IMR-90 (cell line): ENCODE measurements around the gene ERC2. TPM values are rescaled to one million over a fixed set of nuclear protein-coding genes. Genes with fewer than 3 reads are reported as not detected.

Source experiments
- ATAC-seq: fragments of 200-7000 bp; cut with Tn5 transposase; 2 replicates; pipeline ENCODE4 v1.9.1; 2020; ENCODE audit warnings: low read depth, mild to moderate bottlenecking, moderate library complexity
- BruUV-seq: library from RNA; stranded (reverse); fragments of 400-500 nt; replicated peaks from 2 replicates; lab custom pipeline; 2021; lab: Mats Ljungman, UMichigan
- CTCF ChIA-PET: fragments of 300-600 bp; formaldehyde crosslinking; extraction: SDS; loops from one replicate; lab custom pipeline; 2021; ENCODE audit warnings: antibody characterized with exemption; lab: Yijun Ruan, JAX
- POLR2A ChIA-PET: fragments of 300-600 bp; sonication (Branson Sonifier 250); formaldehyde crosslinking; loops from one replicate; lab custom pipeline; 2022; ENCODE audit warnings: antibody characterized with exemption; ENCODE audit not compliant: unreplicated experiment; lab: Charles Lee
- DNase-seq: peaks from one replicate; pipeline ENCODE4 v3.0.0; 2013
- H2AFZ ChIP-seq: replicated peaks from 2 replicates; pipeline ENCODE3; 2013; ENCODE audit warnings: low read length, mild to moderate bottlenecking; ENCODE audit not compliant: poor library complexity
- H2AK5ac ChIP-seq: 2 replicates; pipeline ENCODE4 v1.6.1; 2013; ENCODE audit warnings: low read depth, low read length, inconsistent platforms
- H2AK9ac ChIP-seq: replicated peaks from 2 replicates; pipeline ENCODE3; 2013; ENCODE audit warnings: mild to moderate bottlenecking, low read depth, low read length, moderate library complexity; ENCODE audit not compliant: poor library complexity
- H2BK120ac ChIP-seq: 2 replicates; pipeline ENCODE4 v1.6.1; 2013; ENCODE audit warnings: low read depth, low read length, inconsistent platforms
- H2BK15ac ChIP-seq: 3 replicates; pipeline ENCODE4 v1.6.1; 2013; ENCODE audit warnings: low read depth, low read length, inconsistent platforms
- H2BK20ac ChIP-seq: 2 replicates; pipeline ENCODE4 v1.6.1; 2013; ENCODE audit warnings: low read depth, mild to moderate bottlenecking, inconsistent platforms, low read length, moderate library complexity
- H2BK5ac ChIP-seq: 2 replicates; pipeline ENCODE4 v1.6.1; 2013; ENCODE audit warnings: mild to moderate bottlenecking, low read depth, low read length, inconsistent platforms; ENCODE audit not compliant: poor library complexity, severe bottlenecking
- H3K14ac ChIP-seq: replicated peaks from 2 replicates; pipeline ENCODE4 v1.6.1; 2013; ENCODE audit warnings: low read depth, low read length, inconsistent platforms
- H3K18ac ChIP-seq: 2 replicates; pipeline ENCODE4 v1.6.1; 2013; ENCODE audit warnings: low read depth, low read length, control low read depth
- H3K23ac ChIP-seq: 2 replicates; pipeline ENCODE4 v1.6.1; 2013; ENCODE audit warnings: low read depth, low read length, inconsistent platforms
- H3K27ac ChIP-seq: 2 replicates; pipeline ENCODE4 v1.5.1; 2013; ENCODE audit warnings: mild to moderate bottlenecking, control low read depth, low read length; ENCODE audit not compliant: insufficient read depth
- H3K27me3 ChIP-seq: 2 replicates; pipeline ENCODE4 v1.6.1; 2013; ENCODE audit warnings: low read length; ENCODE audit not compliant: control insufficient read depth, insufficient read depth
- H3K36me3 ChIP-seq: 2 replicates; pipeline ENCODE4 v1.6.1; 2013; ENCODE audit warnings: low read length, mixed read lengths; ENCODE audit not compliant: control insufficient read depth, insufficient read depth
- H3K4ac ChIP-seq: 2 replicates; pipeline ENCODE4 v1.6.1; 2013; ENCODE audit warnings: low read depth, low read length, inconsistent platforms
- H3K4me1 ChIP-seq: 2 replicates; pipeline ENCODE4 v1.6.1; 2013; ENCODE audit warnings: low read length, mixed read lengths; ENCODE audit not compliant: control insufficient read depth, insufficient read depth
- H3K4me2 ChIP-seq: 2 replicates; pipeline ENCODE4 v1.6.1; 2013; ENCODE audit warnings: low read depth, mild to moderate bottlenecking, control low read depth, low read length, moderate library complexity
- H3K4me3 ChIP-seq: 2 replicates; pipeline ENCODE4 v1.5.1; 2013; ENCODE audit warnings: low read depth, mild to moderate bottlenecking, control low read depth, low read length, moderate library complexity; ENCODE audit not compliant: insufficient read depth
- H3K56ac ChIP-seq: 2 replicates; pipeline ENCODE4 v1.6.1; 2013; ENCODE audit warnings: low read length, inconsistent platforms; ENCODE audit not compliant: insufficient read depth; ENCODE audit errors: extremely low read depth
- H3K79me1 ChIP-seq, 2 experiments: 2 replicates each; pipeline ENCODE4 v1.6.1; 2013; ENCODE audit warnings: low read length in 2 of 2, inconsistent platforms in 1 of 2, low read depth in 1 of 2
- H3K9ac ChIP-seq: 2 replicates; pipeline ENCODE4 v1.6.1; 2013; ENCODE audit warnings: low read depth, low read length, control low read depth
- H3K9me1 ChIP-seq: 2 replicates; pipeline ENCODE4 v1.6.1; 2013; ENCODE audit warnings: low read length, inconsistent platforms; ENCODE audit not compliant: insufficient read depth
- H3K9me3 ChIP-seq: 2 replicates; pipeline ENCODE4 v1.6.1; 2013; ENCODE audit warnings: low read length; ENCODE audit not compliant: control insufficient read depth, insufficient read depth
- H4K20me1 ChIP-seq: 2 replicates; pipeline ENCODE4 v1.6.1; 2013; ENCODE audit warnings: low read length, inconsistent platforms; ENCODE audit not compliant: insufficient read depth
- H4K5ac ChIP-seq: 2 replicates; pipeline ENCODE4 v1.6.1; 2013; ENCODE audit warnings: mild to moderate bottlenecking, low read depth, low read length, control low read depth
- H4K8ac ChIP-seq, 2 experiments: 2 replicates each; pipeline ENCODE4 v1.6.1; 2013; ENCODE audit warnings: low read depth in 2 of 2, low read length in 2 of 2, control low read depth in 1 of 2, inconsistent platforms in 1 of 2
- H4K91ac ChIP-seq: 2 replicates; pipeline ENCODE4 v1.6.1; 2013; ENCODE audit warnings: low read depth, low read length, inconsistent platforms; ENCODE audit not compliant: insufficient read depth
- BHLHE40 ChIP-seq: fragments of 150-350 bp; IDR thresholded peaks from 2 replicates; pipeline ENCODE4 v1.6.1; 2016; ENCODE audit warnings: mild to moderate bottlenecking, low read depth, low read length
- CEBPB ChIP-seq: IDR thresholded peaks from 2 replicates; pipeline ENCODE4 v1.6.1; 2012; ENCODE audit warnings: low read depth, low read length, improper control_type of control experiment
- CHD1 ChIP-seq: IDR thresholded peaks from 2 replicates; pipeline ENCODE4 v1.6.1; 2012; ENCODE audit warnings: low read depth, low read length, improper control_type of control experiment
- CTCF ChIP-seq: conservative IDR thresholded peaks from 2 replicates; pipeline ENCODE4 v1.5.1; 2012; ENCODE audit warnings: mild to moderate bottlenecking, low read depth, low read length, improper control_type of control experiment
- FOS ChIP-seq: fragments of 150-350 bp; IDR thresholded peaks from 2 replicates; pipeline ENCODE4 v1.6.1; 2016; ENCODE audit warnings: low read depth, low read length
- MAFK ChIP-seq: IDR thresholded peaks from 2 replicates; pipeline ENCODE4 v1.6.1; 2012; ENCODE audit warnings: low read depth, low read length, improper control_type of control experiment
- MAZ ChIP-seq: IDR thresholded peaks from 2 replicates; pipeline ENCODE4 v1.6.1; 2012; ENCODE audit warnings: low read depth, mild to moderate bottlenecking, low read length, improper control_type of control experiment, moderate library complexity, borderline replicate concordance
- MXI1 ChIP-seq: IDR thresholded peaks from 2 replicates; pipeline ENCODE4 v1.6.1; 2012; ENCODE audit warnings: low read depth, mild to moderate bottlenecking, low read length, moderate library complexity, borderline replicate concordance
- POLR2A ChIP-seq: IDR thresholded peaks from 2 replicates; pipeline ENCODE4 v1.6.1; 2012; ENCODE audit warnings: mild to moderate bottlenecking, low read depth, low read length
- RFX5 ChIP-seq: IDR thresholded peaks from 2 replicates; pipeline ENCODE4 v1.8.0; 2012; ENCODE audit warnings: low read depth, mild to moderate bottlenecking, low read length, moderate library complexity
- WGBS, 2 experiments: methylation state at CpG; one replicate each; pipeline versions ENCODE4 v1.1.5 to v1.1.7; 2013; ENCODE audit warnings: missing lambda C conversion rate in 2 of 2; ENCODE audit not compliant: insufficient read length in 1 of 2; ENCODE audit errors: extremely low coverage in 2 of 2; 5-methylcytosine and 5-hydroxymethylcytosine counted together
- dilution Hi-C: fragments of 300-500 bp; cut with HindIII; formaldehyde crosslinking; loops from one replicate; pipeline ENCODE4 v1.14.3; 2018; ENCODE audit warnings: low sequenced_read_pairs; ENCODE audit not compliant: unreplicated experiment
- in situ Hi-C: fragments of 300-500 bp; cut with MboI; formaldehyde crosslinking; loops from 3 replicates; pipeline ENCODE4 v1.14.3; 2019; ENCODE audit warnings: low sequenced_read_pairs, inconsistent platforms, mixed read lengths
- intact Hi-C: fragments of 100-400 bp; cut with micrococcal nuclease; formaldehyde crosslinking; loops from 2 replicates; pipeline ENCODE4 v1.10.0; 2022
- polyA plus RNA-seq, 3 experiments: library from polyadenylated mRNA; depleted of rRNA; stranded (reverse); fragments of >200 nt; gene quantifications; 2 replicates each; pipeline ENCODE4 v1.2.3, GENCODE V29; 2012; ENCODE audit warnings: low replicate concordance in 1 of 3
- total RNA-seq: library from RNA; depleted of rRNA; stranded (reverse); fragments of >200 nt; gene quantifications from 2 replicates; pipeline ENCODE4 v1.2.3, GENCODE V29; 2012
- TF ChIP-seq, protein P1 (sequence below): fragments of 150-350 bp; IDR thresholded peaks from 2 replicates; pipeline ENCODE4 v1.6.1; 2016; ENCODE audit warnings: low read depth, mild to moderate bottlenecking, low read length, moderate library complexity, borderline replicate concordance

The ERC2 gene
- total and polyA plus RNA-seq, 2 of the 4 experiments (the other 2 are of a cell fraction): 0.17 to 0.18 TPM

GRCh38 chr3:55951388-55951787, 516.9 kb downstream of the ERC2 start:
- BruUV-seq: no TSS peak
- CTCF ChIA-PET: no interaction called here
- dilution Hi-C loops (no loop called here), intact Hi-C loops (no loop called here), in situ Hi-C loops (no loop called here)
- no peak overlapping the region for H3K4ac ChIP-seq
- no peak overlapping the region for H4K91ac ChIP-seq
- H3K9me3 ChIP-seq: no peaks in the 10 kb centered on the region
- no peak overlapping the region for H3K9ac ChIP-seq
- H3K14ac ChIP-seq: no peak overlapping the region
- no peak overlapping the region for H2AK5ac ChIP-seq
- no peak for DNase-seq
- TF ChIP-seq MAFK (no peak), POLR2A (no peak), MAZ (no peak), MXI1 (no peak), CTCF (no peak), BHLHE40 (no peak), CEBPB (no peak), RFX5 (no peak), CHD1 (no peak), FOS (no peak)
- TF ChIP-seq, protein P1, sequence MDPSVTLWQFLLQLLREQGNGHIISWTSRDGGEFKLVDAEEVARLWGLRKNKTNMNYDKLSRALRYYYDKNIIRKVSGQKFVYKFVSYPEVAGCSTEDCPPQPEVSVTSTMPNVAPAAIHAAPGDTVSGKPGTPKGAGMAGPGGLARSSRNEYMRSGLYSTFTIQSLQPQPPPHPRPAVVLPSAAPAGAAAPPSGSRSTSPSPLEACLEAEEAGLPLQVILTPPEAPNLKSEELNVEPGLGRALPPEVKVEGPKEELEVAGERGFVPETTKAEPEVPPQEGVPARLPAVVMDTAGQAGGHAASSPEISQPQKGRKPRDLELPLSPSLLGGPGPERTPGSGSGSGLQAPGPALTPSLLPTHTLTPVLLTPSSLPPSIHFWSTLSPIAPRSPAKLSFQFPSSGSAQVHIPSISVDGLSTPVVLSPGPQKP: no peak
- POLR2A ChIA-PET: no interaction called here
- no peak overlapping the region for H2AFZ ChIP-seq
- no peak overlapping the region for H3K23ac ChIP-seq
- no peak overlapping the region for H4K5ac ChIP-seq
- no peaks in the 10 kb centered on the region for H4K20me1 ChIP-seq
- peaks cover 4% of the 10 kb centered on the region for H3K27me3 ChIP-seq
- WGBS, 2 experiments: no CpG with 5 or more reads among the region's 4 CpGs
- H4K8ac ChIP-seq: no peak overlapping the region
- H2BK15ac ChIP-seq: no peak overlapping the region
- no peaks in the 10 kb centered on the region for H3K79me1 ChIP-seq
- H3K4me1 ChIP-seq: no peaks in the 10 kb centered on the region; the same call in 1 of the 2 replicates
- H3K27ac ChIP-seq: no peak overlapping the region
- H3K4me2 ChIP-seq: no peak overlapping the region; the same call in 1 of the 2 replicates
- no peak overlapping the region for H2BK20ac ChIP-seq
- H3K56ac ChIP-seq: no peak overlapping the region
- no peak overlapping the region for H3K18ac ChIP-seq
- H3K36me3 ChIP-seq: no peaks in the 10 kb centered on the region
- H3K9me1 ChIP-seq: no peaks in the 10 kb centered on the region
- no peak for ATAC-seq
- H2BK5ac ChIP-seq: no peak overlapping the region
- H2BK120ac ChIP-seq: no peak overlapping the region
- no peak overlapping the region for H3K4me3 ChIP-seq
- no peak overlapping the region for H2AK9ac ChIP-seq
